COLO668 (cell line): Measurements from ENCODE around the gene PGC.
A peak's percentile ranks its signal among the peaks of the same experiment; 100 is the strongest.
"Not testable (repeated sequence)": the region's sequence is repeated elsewhere in the genome, so short reads cannot be mapped to it uniquely, and the experiment has no call there.

ENCODE experiments used
- DNase-seq: peaks from one replicate; lab custom pipeline; 2025; ENCODE audit not compliant: unreplicated experiment; lab: John Stamatoyannopoulos, UW

PGC gene

GRCh38 chr6:41777551-41778285, 30.5 kb upstream of the PGC start:
- DNase-seq, result no peak

DNA sequence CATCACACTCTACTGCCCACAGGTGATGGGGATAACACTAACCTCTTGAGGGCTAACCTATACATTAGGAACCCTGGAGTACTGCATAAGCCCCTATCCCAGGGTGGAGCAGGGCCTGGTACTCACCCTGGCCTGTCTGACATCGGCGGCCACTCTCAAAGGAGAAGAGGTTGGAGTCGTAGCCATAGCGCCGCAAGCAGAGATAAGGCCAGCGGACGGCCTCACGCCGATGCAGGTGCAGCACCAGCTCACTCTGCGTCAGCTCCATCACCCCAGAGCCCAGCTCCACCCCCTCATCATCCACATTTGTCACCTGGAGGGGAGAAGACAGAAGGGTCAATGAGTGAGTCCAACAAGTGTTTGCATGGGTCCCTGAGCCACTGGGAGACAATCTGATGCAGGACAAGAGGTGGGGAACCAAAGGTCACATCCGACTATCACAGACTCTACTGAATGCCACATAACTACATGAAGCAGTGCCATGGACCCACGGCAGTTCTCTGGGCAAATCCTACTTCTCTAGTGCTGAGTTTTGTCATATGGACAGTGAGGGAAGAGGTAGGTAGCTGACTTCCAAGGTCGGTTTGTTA, 28.2 kb upstream of the PGC start:
- DNase-seq, result no peak

GRCh38 chr6:41774841-41775240, 27.6 kb upstream of the PGC start:
- DNase-seq, result no peak

- no peak for DNase-seq
Measured at GRCh38 chr6:41771058-41771983, 24.1 kb upstream of the PGC start.

DNA sequence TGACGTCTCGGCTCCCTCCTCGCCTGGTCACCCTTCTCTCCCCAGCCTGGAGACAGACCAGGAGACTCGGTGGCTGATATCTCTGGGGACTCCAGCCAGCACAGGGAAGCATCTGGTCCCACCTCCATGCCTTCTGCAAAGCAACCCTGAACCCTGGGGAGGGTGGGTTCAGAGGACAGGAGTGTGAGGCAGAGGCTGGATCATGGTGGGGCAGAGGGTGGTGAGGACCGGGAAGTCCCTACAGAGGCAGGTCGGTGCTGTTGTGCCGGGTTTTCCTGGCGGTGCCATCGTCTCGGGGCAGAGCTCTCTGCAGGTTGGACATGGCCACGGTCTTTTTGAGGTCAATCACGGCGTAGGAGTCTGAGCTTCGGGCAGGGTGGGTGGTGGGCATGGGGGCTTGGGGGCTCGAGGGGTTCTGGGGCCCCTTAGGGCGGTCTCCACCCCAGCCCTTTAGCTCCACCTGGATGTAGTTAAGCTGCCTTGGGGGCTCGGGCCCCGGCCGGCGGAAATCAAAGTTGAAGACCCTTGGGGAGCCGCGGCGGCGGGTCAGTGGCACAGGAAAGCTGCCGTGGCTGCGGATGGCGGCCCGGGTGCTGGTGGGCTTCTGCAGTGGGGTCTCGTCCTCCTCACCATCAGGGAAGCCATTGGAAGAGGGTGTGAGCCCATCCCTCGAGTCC, 23.3 kb upstream of the PGC start:
- no peak for DNase-seq

DNA sequence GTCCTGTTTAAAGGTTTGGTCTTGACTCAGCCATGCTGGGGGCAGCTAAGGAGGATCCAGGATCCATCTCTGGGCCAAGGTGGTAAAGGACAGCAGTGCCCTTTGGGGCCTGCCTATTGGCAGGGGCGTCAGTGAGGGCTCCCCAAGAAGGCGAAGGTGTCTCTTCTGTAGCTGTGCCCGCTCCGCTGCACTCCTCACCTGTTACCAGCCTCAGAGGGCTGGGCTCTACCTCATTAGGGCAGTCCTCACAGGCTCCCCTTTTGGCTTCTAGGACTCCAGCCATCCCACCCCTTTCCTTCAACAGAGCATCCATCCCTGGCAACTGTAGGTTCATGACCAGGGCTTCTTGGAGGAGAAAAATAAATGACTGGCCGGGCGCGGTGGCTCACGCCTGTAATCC, 22.2 kb upstream of the PGC start:
- no peak for DNase-seq

GRCh38 chr6:41768545-41769308, 21.5 kb upstream of the PGC start:
- peak; percentile 19 for DNase-seq

- peak; percentile 44 for DNase-seq
Measured at GRCh38 chr6:41767112-41767833, 20.1 kb upstream of the PGC start.

DNA sequence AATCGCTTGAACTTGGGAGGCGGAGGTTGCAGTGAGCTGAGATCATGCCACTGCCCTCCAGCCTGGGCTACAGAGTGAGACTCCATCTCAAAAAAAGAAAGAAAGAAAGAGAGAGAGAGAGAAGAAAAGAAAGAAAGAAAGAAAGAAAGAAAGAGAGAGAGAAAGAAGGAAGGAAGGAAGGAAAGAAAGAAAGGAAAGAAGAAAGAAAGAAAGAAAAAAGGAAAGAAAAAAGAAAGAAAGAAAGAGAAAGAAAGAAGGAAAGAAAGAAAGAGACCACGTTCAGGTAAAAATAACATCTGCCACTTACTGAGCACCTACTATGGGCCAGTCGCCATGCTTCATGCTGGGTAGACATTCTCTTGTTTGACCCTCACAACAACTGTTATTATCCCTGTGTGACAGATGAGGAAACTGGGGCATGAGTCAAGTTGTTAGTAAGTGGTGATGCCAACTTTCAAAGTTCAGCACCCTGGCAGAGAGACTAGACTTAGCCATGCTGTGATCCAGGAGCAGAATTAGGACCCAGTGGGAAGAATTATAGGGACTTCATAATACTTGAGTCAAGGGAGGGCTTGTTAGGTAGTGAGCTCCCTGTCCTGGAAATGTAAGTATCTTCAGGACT, 19.0 kb upstream of the PGC start:
- not testable (repeated sequence) for DNase-seq

GRCh38 chr6:41763470-41763869, 16.3 kb upstream of the PGC start:
- no peak for DNase-seq

DNA sequence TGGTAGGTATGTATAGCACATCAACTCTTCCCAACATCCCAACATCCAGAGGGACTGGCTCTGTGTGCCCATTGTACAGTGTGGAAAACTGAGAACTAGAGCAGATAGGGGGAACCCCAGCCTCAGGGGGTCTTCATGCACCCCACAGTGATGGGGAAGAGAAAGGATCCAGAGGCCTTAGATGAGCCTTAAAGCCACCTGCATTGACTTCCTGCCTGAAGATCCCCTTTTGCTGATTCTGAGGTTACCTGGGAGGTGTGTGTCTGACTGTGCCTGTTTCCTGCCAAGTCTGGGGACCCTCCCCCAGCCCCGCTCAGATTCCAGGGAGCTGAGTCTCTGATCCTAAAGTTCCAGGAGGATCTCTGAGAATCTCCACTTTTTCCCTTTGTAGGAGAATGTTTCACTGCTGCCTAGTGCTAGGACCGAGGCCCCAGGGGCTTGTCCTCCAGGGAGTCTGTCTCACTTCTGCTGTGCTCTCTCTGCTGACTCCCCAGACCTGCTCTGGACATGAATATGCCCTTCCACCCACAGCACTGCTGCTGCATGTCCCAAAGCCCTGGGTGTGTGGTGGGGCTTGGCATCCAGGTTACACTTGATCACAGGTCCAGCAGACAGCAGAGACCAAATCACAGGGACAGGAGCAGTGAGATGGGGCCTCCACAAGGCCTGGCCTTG, 12.8 kb upstream of the PGC start:
- DNase-seq, result no peak

DNA sequence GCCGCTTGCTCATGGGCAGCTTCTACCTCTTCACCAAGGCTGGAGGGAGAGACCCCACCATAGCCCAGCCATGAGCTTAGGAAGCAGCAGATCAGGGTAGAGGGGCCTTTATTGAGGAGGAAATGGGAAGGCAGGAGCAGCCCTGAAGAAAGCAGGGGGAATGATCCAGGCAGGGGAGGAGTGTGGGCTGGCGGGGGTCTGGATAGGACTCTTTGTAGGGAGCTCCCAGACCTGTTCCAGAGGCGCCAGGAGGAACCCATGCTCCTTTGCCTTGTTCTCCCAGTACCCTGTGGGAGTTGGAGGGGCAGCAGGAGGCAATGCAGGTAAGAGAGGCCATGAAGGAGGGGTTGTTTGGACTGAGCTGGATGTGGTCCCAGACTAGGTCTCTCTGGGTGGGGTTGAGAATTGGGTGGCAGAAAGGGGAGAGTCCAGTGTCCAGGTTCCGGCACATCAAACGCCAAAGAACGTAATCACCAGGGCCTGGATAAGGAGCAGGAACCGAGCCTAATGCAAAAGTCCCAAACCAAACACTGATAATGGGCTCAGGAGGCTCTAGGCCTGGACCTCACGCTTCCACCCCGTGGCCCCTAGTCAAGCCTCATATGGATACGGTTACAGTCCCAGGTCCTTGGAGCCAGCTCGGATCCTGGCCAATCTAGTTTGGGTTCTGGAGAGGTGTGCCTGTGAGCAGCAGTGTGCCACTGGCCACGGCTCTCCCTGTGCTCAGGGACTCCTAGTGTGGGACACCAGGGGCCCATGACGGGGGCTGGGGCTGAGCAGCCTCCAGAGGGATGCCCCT, 12.1 kb upstream of the PGC start:
- no peak for DNase-seq

DNA sequence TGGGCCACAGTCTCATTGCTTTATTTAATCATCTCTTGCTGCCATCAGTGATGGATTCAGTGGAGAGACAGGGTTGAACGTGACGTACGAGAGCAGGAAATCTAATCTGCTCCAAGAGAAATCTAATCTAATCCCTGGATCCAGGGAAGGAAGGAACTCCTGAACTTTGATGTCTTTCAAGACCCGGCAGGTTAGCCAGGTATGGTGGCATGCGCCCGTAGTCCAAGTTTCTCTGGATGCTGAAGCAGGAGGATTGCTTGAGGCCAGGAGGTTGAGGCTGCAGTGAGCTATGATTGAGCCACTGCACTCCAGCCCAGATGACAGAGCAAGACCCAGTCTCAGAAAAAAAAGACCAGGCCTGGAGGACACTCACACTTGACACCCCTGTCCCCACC, 11.4 kb upstream of the PGC start:
- no peak for DNase-seq

- DNase-seq, result no peak
Measured at GRCh38 chr6:41757931-41758640, 10.9 kb upstream of the PGC start.

- DNase-seq, result no peak
Measured at GRCh38 chr6:41757271-41757670, 10.1 kb upstream of the PGC start.

DNA sequence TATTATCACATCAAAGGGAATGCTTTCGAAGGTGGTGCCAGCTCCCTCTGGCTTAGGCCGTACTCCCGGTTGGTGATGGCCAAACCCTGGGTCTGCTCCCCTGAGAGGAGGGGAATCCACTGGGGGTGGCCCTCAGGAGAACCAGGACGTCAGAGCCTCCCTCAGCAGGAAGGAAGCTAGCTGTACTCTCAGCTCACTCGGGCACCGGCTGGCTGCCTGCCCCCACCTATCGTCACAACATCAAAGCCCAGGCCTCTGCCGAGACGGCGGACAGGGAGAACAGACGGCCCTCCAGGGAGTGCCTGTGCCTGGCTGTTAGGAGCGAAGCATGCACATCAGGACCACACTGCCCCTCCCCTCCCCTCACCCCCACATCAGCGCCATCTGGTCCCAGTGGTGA, 9.2 kb upstream of the PGC start:
- no peak for DNase-seq

GRCh38 chr6:41755895-41756294, 8.7 kb upstream of the PGC start:
- no peak for DNase-seq

DNA sequence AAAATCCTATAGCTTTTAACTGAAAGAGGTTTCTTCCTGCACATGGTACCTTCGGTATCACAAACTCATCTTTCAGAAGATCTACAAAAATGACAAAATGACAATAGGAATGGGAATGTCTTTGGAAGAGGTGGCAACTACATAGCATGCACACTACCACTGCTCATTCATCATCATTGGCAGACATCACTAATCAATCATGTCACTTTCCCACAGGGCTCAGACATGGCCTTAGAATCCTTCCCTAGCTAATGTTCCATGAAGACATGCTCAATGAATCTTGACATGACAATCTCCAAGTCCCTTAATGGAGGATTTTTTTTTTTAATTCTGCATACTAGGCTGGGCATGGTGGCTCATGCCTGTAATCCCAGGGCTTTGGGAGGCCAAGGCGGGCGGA, 3.2 kb upstream of the PGC start:
- DNase-seq, result no peak
